HepG2 (cell line): ENCODE data around the gene NUDT1.

Experiments
- MYC ChIP-seq: sonication (generic); formaldehyde crosslinking; IDR thresholded peaks from 2 replicates; pipeline ENCODE4 v1.9.0; 2021; ENCODE audit warnings: missing genetic modification reagents, borderline replicate concordance
- NCOA2 ChIP-seq: sonication (generic); formaldehyde crosslinking; IDR thresholded peaks from 2 replicates; pipeline ENCODE4 v1.8.0; 2022; ENCODE audit warnings: inconsistent platforms
- ZNF264 ChIP-seq: sonication (generic); formaldehyde crosslinking; IDR thresholded peaks from 2 replicates; pipeline ENCODE4 v1.4.0; 2020; ENCODE audit warnings: missing genetic modification reagents

DNA sequence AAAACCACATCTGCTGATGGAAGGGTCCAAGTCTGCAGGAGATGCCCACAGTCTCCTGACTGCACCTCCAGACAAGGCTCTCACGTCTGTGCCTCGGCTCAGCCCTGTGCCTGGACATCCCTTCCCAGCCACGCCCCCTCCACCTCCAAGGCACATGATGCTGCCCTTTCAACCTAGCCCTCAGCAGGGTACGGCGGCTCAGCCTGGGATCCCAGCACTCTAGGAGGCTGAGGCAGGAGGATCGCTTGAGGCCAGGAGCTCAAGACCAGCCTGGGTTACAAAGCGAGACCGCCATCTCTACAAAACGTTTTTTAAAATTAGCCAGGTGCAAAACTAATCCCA, 23.6 kb upstream of the NUDT1 start:
- TF ChIP-seq MYC (CRISPR knock-in tag) = no peak
- no peak for TF ChIP-seq NCOA2 (CRISPR knock-in tag)
- TF ChIP-seq ZNF264 = no peak
